Fibroblast of lung (primary cell): ENCODE results near the gene FCRLB. TPM values are rescaled to one million over a fixed set of nuclear protein-coding genes. Genes with fewer than 3 reads are reported as not detected.

Experiments
- DNase-seq, 2 donors: peaks; one replicate each; pipeline versions ENCODE4 v3.0.0 to v3.0.0-alpha.2; 2010; ENCODE audit warnings: low read depth in 2 of 2
- H2AFZ ChIP-seq: 2 replicates; pipeline ENCODE4 v1.5.1; 2012; ENCODE audit warnings: low read length, control low read depth, inconsistent platforms
- H3K27ac ChIP-seq: 2 replicates; pipeline ENCODE4 v1.5.1; 2011; ENCODE audit warnings: low read length, control low read depth; ENCODE audit not compliant: insufficient read depth
- H3K27me3 ChIP-seq: 2 replicates; pipeline ENCODE4 v1.5.1; 2011; ENCODE audit warnings: mild to moderate bottlenecking, low read length; ENCODE audit not compliant: control insufficient read depth, insufficient read depth
- H3K36me3 ChIP-seq: 2 replicates; pipeline ENCODE4 v1.5.1; 2011; ENCODE audit warnings: low read length; ENCODE audit not compliant: control insufficient read depth, insufficient read depth
- H3K4me1 ChIP-seq: 2 replicates; pipeline ENCODE4 v1.5.1; 2011; ENCODE audit warnings: low read length; ENCODE audit not compliant: control insufficient read depth, insufficient read depth; ENCODE audit errors: extremely low read depth
- H3K4me2 ChIP-seq: 2 replicates; pipeline ENCODE4 v1.5.1; 2011; ENCODE audit warnings: low read length, control low read depth; ENCODE audit not compliant: insufficient read depth; ENCODE audit errors: extremely low read depth
- H3K4me3 ChIP-seq, 4 experiments: fragments of 200-600 bp in 1 of 4; sonication (generic) in 1 of 4; replicated peaks in 1 of 4; 2 replicates each; pipeline ENCODE4 v1.5.1; 2011 to 2016; ENCODE audit warnings: low read length in 4 of 4, low read depth in 3 of 4, mild to moderate bottlenecking in 3 of 4, control low read depth in 2 of 4, inconsistent platforms in 1 of 4, mixed read lengths in 1 of 4; ENCODE audit not compliant: insufficient read depth in 1 of 4; ENCODE audit errors: control extremely low read depth in 1 of 4
- H3K79me2 ChIP-seq: 2 replicates; pipeline ENCODE4 v1.5.1; 2012; ENCODE audit warnings: mild to moderate bottlenecking, low read length, inconsistent platforms; ENCODE audit not compliant: control insufficient read depth, insufficient read depth
- H3K9ac ChIP-seq: 2 replicates; pipeline ENCODE4 v1.5.1; 2011; ENCODE audit warnings: mild to moderate bottlenecking, low read length, control low read depth; ENCODE audit not compliant: insufficient read depth
- H3K9me3 ChIP-seq: 2 replicates; pipeline ENCODE4 v1.5.1; 2012; ENCODE audit warnings: low read depth, low read length; ENCODE audit not compliant: control insufficient read depth, insufficient read depth
- H4K20me1 ChIP-seq: 2 replicates; pipeline ENCODE4 v1.5.1; 2011; ENCODE audit warnings: low read length; ENCODE audit not compliant: control insufficient read depth, insufficient read depth; ENCODE audit errors: extremely low read depth
- EZH2 ChIP-seq: IDR thresholded peaks from 2 replicates; pipeline ENCODE4 v1.5.1; 2012; ENCODE audit warnings: low read length, control low read depth, mild to moderate bottlenecking; ENCODE audit errors: missing control alignments
- polyA plus RNA-seq, 2 donors: library from polyadenylated mRNA; depleted of rRNA in 1 of 2; stranded (reverse) in 1 of 2; unstranded in 1 of 2; fragments of >200 nt; gene quantifications; 2 replicates each; pipeline ENCODE4 v1.2.1, GENCODE V29; 2011 to 2012; ENCODE audit warnings: missing spikeins in 1 of 2
- total RNA-seq: library from RNA; depleted of rRNA; stranded (reverse); fragments of >200 nt; gene quantifications from 2 replicates; pipeline ENCODE4 v1.2.1, GENCODE V29; 2014
- TF ChIP-seq, protein P1 (sequence below), 2 donors: IDR thresholded peaks in 1 of 2; conservative IDR thresholded peaks in 1 of 2; 1 replicate in 1 of 2; 2 replicates in 1 of 2; pipeline ENCODE4 v1.5.1; 2011 to 2012; ENCODE audit warnings: low read length in 2 of 2, control low read depth in 1 of 2, inconsistent platforms in 1 of 2, low read depth in 1 of 2, mild to moderate bottlenecking in 1 of 2

The FCRLB gene
- total and polyA plus RNA-seq, 2 donors (not counting 1 experiment from before 2014, with no cell fraction given): 0.45 to 1.2 TPM

DNA sequence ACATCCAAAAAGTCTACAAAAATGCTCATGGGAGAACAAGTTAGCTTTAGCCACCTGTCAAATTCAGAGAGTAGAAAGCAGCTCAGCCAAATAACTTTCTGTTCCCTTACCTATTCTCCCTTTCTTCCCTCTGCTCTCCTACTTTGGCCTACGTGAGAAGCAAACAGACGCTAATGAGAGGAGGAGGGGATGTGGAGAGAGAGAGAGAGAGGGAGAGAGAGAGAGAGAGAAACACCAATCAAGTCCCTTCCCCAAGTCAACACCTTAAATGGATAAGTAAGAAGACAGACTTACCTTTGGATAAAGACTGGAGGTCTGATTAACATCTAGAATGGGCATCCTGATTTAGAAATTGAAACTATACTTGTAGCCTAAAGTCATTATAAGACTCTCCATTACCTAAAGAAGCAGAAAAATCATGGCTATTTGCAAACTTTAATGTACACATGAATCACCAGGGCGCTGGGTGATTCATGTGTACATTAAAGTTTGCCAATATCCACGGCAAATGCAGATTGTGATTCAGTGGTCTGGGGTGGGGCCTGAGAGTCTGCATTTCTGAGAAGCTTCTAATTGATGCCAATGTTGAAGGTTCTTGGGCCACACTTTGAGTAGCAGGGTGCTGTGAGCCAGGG, 15.1 kb downstream of the FCRLB start:
- no peak overlapping the region for H3K4me3 ChIP-seq
- peaks cover 5% of the 10 kb centered on the region for H3K4me1 ChIP-seq
- no peak overlapping the region for H3K27ac ChIP-seq
- H3K27me3 ChIP-seq: no peaks in the 10 kb centered on the region
- no peaks in the 10 kb centered on the region for H3K9me3 ChIP-seq
- H4K20me1 ChIP-seq: no peaks in the 10 kb centered on the region
- H3K9ac ChIP-seq: no peak overlapping the region
- no peaks in the 10 kb centered on the region for H3K36me3 ChIP-seq
- no peak for TF ChIP-seq EZH2
- TF ChIP-seq, protein P1, sequence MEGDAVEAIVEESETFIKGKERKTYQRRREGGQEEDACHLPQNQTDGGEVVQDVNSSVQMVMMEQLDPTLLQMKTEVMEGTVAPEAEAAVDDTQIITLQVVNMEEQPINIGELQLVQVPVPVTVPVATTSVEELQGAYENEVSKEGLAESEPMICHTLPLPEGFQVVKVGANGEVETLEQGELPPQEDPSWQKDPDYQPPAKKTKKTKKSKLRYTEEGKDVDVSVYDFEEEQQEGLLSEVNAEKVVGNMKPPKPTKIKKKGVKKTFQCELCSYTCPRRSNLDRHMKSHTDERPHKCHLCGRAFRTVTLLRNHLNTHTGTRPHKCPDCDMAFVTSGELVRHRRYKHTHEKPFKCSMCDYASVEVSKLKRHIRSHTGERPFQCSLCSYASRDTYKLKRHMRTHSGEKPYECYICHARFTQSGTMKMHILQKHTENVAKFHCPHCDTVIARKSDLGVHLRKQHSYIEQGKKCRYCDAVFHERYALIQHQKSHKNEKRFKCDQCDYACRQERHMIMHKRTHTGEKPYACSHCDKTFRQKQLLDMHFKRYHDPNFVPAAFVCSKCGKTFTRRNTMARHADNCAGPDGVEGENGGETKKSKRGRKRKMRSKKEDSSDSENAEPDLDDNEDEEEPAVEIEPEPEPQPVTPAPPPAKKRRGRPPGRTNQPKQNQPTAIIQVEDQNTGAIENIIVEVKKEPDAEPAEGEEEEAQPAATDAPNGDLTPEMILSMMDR (conservative IDR thresholded peaks at IDR 0.05 in 1 of 2, IDR thresholded peaks at IDR 0.05 in 1 of 2; ENCODE audit: low read depth in 1 of 2, low read length in 2 of 2): no peak
- H3K79me2 ChIP-seq: no peaks in the 10 kb centered on the region
- peak overlapping the region; percentile 7 for H3K4me2 ChIP-seq
- peak in 1 of 2 donors; percentile 39 for DNase-seq
- H2AFZ ChIP-seq: peak overlapping the region; percentile 4

DNA sequence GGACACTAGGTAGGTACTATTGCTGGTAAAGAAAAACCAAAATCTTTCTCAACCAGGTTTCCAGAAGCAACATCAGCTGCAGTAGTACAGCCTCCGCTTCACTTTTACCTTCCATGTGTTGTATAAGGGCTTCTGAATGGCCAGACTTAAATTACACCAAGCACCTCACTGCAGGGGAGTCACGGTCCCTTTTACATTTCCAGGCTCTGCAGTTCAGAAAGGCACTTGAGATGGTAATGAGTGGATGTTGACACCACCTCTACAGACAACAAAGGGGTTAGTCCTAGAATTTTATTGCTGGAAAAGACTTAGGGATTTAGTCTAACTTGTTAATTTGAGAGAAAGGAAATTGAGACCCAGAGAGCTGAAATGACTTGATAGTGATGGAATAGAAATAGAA, 16.3 kb downstream of the FCRLB start:
- Histone ChIP-seq H3K4me2 (no peak overlapping the region), H3K36me3 (no peaks in the 10 kb centered on the region), H4K20me1 (no peaks in the 10 kb centered on the region), H3K9ac (no peak overlapping the region), H3K27me3 (no peaks in the 10 kb centered on the region), H3K27ac (no peak overlapping the region), H3K4me1 (peaks cover 5% of the 10 kb centered on the region), H3K79me2 (no peaks in the 10 kb centered on the region), H3K4me3 (no peak overlapping the region), H2AFZ (no peak overlapping the region), H3K9me3 (no peaks in the 10 kb centered on the region)
- DNase-seq: no peak
- TF ChIP-seq EZH2: no peak
- TF ChIP-seq, protein P1 (conservative IDR thresholded peaks at IDR 0.05 in 1 of 2, IDR thresholded peaks at IDR 0.05 in 1 of 2; ENCODE audit: low read depth in 1 of 2, low read length in 2 of 2): no peak

DNA sequence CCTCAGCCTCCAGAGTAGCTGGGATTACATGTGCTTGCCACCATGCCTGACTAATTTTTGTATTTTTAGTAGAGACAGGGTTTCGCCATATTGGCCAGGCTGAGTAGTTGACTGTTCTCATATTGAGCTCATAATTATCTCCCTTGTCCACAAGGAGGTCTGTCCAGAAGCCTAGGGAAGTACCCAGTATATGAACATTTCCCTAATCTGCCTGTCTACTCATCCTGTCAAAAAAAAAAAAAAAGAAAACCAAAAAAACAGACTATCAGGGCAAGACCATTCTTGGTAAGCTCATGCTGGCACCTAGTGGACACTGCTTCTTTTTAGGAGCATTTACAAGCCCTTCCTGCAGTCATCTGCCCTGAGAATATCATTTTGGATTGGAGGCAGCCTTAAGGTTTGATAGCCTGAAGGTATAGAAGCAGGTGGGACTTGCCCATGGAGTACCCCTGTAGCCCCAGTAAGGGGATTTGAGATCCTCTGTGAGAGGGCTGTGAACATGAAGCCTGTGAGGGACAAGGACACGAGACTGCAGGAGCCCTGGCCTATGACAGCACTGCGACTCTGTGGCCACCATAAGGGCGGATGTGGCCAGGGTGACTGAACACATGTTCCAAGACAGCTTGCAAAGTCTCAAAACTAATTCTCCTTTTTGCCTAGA, 17.4 kb downstream of the FCRLB start:
- TF ChIP-seq, protein P1 (conservative IDR thresholded peaks at IDR 0.05 in 1 of 2, IDR thresholded peaks at IDR 0.05 in 1 of 2; ENCODE audit: low read depth in 1 of 2, low read length in 2 of 2): peak; percentile 54 to 67
- TF ChIP-seq EZH2: no peak
- Histone ChIP-seq H3K4me2 (no peak overlapping the region), H3K9me3 (no peaks in the 10 kb centered on the region), H3K79me2 (no peaks in the 10 kb centered on the region), H3K27me3 (no peaks in the 10 kb centered on the region), H3K9ac (no peak overlapping the region), H4K20me1 (no peaks in the 10 kb centered on the region), H3K27ac (no peak overlapping the region), H3K36me3 (no peaks in the 10 kb centered on the region), H3K4me3 (no peak overlapping the region), H3K4me1 (peaks cover 3% of the 10 kb centered on the region), H2AFZ (no peak overlapping the region)
- peak; percentile 74 to 84 for DNase-seq
